Ascending aorta (tissue), 2 donors: ENCODE data around the gene CRK. TPM values are rescaled to one million over a fixed set of nuclear protein-coding genes. Genes with fewer than 3 reads are reported as not detected.
A peak's percentile ranks its signal among the peaks of the same experiment; 100 is the strongest.
"Not testable (repeated sequence)": the region's sequence is repeated elsewhere in the genome, so short reads cannot be mapped to it uniquely, and the experiment has no call there.

ENCODE experiments used
- DNase-seq, 2 donors: peaks; one replicate each; pipeline ENCODE4 v3.0.0-alpha.2; 2019; ENCODE audit warnings: low spot score in 2 of 2
- H3K27ac ChIP-seq, 2 donors: fragments of 200-600 bp; sonication (generic); one replicate each; pipeline ENCODE4 v1.5.1; 2016 to 2017; ENCODE audit warnings: mild to moderate bottlenecking in 1 of 2
- H3K27me3 ChIP-seq: fragments of 200-600 bp; sonication (generic); one replicate; pipeline ENCODE4 v1.5.1; 2017
- H3K36me3 ChIP-seq, 2 donors: fragments of 200-600 bp; sonication (generic); one replicate each; pipeline ENCODE4 v1.5.1; 2016
- H3K4me1 ChIP-seq, 2 donors: fragments of 200-600 bp; sonication (generic); one replicate each; pipeline ENCODE4 v1.5.1; 2016 to 2017; ENCODE audit warnings: mild to moderate bottlenecking in 1 of 2
- H3K4me3 ChIP-seq, 2 donors: fragments of 200-600 bp; sonication (generic); one replicate each; pipeline ENCODE4 v1.5.1; 2016 to 2017; ENCODE audit warnings: mild to moderate bottlenecking in 1 of 2
- H3K9me3 ChIP-seq, 2 donors: fragments of 200-600 bp; sonication (generic); one replicate each; pipeline ENCODE4 v1.5.1; 2016
- CTCF ChIP-seq, 3 experiments: fragments of 200-600 bp in 2 of 3; fragments of 450-650 bp in 1 of 3; sonication (generic) in 2 of 3; IDR thresholded peaks; one replicate each; pipeline ENCODE4 v1.5.1; 2016 to 2019; ENCODE audit warnings: antibody characterized with exemption in 3 of 3, mild to moderate bottlenecking in 1 of 3, moderate library complexity in 1 of 3
- intact Hi-C: fragments of 100-400 bp; cut with DNase I; formaldehyde crosslinking; loops from one replicate; pipeline ENCODE4 v1.15.1; 2023
- total RNA-seq: library from RNA; depleted of rRNA; stranded (reverse); fragments of >200 nt; gene quantifications from one replicate; pipeline ENCODE4 v1.1.0, GENCODE V29; 2016

CRK gene
- total RNA-seq, 1 donor from 2014 or later = 83.4 TPM

DNA sequence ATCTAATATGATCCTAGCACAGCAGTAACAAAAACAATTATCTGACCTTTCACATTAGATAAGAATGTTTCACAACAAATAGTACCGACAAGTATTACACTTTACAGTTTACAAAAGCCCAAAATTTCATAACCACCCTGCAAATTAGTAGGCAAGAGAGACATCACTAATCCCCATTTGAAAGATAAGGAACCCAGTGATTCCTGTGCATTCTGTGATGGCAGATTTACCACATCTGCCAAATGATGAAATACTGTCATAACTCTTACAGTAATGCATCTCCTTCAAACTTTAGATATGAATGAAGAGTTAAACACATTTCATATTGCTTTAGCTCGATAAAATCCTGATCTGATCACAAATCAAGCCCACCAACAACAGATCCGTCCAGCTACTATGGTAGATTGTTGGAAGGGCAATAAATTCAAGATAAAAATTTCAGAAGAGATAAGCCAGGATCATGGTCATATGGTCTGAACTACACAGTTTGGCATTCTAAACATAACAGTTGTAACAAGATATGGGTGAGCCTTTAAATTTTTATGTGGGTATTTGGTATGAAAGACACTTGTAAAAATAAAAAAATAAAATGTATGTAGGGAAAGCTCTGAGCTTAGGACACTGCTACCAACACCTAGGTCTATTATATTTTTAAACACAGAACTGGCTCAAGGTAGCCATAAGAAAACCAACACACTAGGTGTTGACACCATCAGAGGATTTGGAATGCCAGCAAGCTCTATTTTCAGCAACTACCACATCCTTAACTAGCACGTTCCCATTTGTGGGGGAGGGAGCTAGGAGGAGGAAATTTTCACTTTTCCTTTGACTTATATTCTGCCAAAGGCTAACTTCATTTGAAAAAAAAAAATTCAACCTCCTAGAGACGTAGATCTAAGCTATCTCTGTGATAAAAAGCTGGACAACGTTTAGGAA is 65.3 kb downstream of the CRK start:
- Histone ChIP-seq H3K9me3 (no peaks in the 10 kb centered on the region), H3K36me3 (no peaks in the 10 kb centered on the region), H3K27me3 (no peaks in the 10 kb centered on the region), H3K4me3 (peak overlapping the region in 1 of 2 donors; percentile 10), H3K27ac (peak overlapping the region; percentile 31 to 73), H3K4me1 (peaks cover 13 to 71% of the 10 kb centered on the region in 2 donors)
- TF ChIP-seq CTCF (IDR thresholded peaks at IDR 0.05) = no peak
- intact Hi-C loops = no loop called here
- DNase-seq = no peak

DNA sequence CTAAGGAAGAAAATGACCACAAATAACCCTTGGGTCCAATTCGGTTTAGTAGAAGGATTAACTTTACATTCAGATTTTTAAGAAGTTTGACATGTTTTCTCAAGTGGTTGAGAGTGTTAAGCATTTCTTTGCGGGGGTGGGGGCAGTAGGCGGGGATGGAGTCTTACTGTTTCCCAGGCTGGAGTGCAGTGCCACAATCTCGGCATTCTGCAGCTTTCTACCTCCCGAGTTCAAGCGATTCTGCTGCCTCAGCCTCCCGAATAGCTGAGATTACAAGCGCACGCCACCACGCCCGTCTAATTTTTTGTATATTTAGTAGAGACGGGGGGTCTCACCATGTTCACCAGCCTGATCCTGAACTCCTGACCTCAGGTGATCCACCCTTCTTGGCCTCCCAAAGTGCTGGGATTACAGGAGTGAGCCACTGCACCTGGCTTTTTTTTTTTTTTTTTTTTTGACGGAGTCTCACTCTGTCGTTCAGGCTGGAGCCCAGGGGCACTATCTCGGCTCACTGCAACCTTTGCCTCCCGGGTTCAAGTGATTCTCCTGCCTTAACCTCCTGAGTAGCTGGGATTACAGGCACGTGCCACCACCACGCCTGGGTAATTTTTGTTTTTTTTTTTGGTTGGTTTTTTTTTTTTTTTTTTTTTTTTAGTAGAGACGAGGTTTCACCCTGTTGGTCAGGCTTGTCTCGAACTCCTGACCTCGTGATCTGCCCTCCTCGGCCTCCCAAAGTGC is 68.4 kb downstream of the CRK start:
- intact Hi-C loops, H3K36me3 ChIP-seq, H3K9me3 ChIP-seq, H3K27ac ChIP-seq, H3K27me3 ChIP-seq, H3K4me3 ChIP-seq, DNase-seq: not testable (repeated sequence)
- peaks cover 16 to 77% of the 10 kb centered on the region in 2 donors for H3K4me1 ChIP-seq

DNA sequence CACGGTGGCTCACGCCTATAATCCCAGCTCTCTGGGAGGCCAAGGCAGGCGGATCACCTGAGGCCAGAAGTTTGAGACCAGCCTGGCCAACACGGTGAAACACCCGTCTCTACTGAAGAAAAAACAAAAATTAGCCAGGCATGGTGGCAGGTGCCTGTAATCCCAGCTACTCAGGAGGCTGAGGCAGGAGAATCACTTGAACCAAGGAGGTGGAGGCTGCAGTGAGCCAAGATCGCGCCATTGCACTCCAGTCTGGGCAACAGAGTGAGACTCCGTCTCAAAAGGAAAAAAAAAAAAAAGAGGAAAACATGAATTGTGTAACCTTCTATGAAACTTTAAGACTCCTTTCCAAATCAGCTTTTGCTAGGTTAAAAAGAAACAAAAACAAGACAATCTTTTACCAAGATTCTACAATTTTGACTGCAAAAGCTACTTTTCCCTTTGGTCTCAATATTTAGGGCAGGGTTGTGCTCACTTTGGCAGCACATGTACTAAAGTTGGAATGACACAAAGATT is 69.3 kb downstream of the CRK start:
- H3K9me3 ChIP-seq, intact Hi-C loops, H3K4me3 ChIP-seq, H3K36me3 ChIP-seq, DNase-seq, H3K27ac ChIP-seq, H3K27me3 ChIP-seq: not testable (repeated sequence)
- H3K4me1 ChIP-seq = peaks cover 13 to 73% of the 10 kb centered on the region in 2 donors

GRCh38 chr17:1386265-1386664 is 69.8 kb downstream of the CRK start:
- intact Hi-C loops = no loop called here
- H3K4me3 ChIP-seq = no peak overlapping the region
- H3K9me3 ChIP-seq = no peaks in the 10 kb centered on the region
- TF ChIP-seq CTCF (IDR thresholded peaks at IDR 0.05) = no peak
- no peak for DNase-seq
- H3K4me1 ChIP-seq = peaks cover 17 to 73% of the 10 kb centered on the region in 2 donors
- H3K27ac ChIP-seq = no peak overlapping the region
- H3K36me3 ChIP-seq = no peaks in the 10 kb centered on the region
- no peaks in the 10 kb centered on the region for H3K27me3 ChIP-seq

- Histone ChIP-seq H3K4me3 (no peak overlapping the region), H3K9me3 (no peaks in the 10 kb centered on the region), H3K27me3 (no peaks in the 10 kb centered on the region), H3K36me3 (no peaks in the 10 kb centered on the region), H3K4me1 (peaks cover 20 to 74% of the 10 kb centered on the region in 2 donors), H3K27ac (no peak overlapping the region)
- DNase-seq = no peak
- no peak for TF ChIP-seq CTCF (IDR thresholded peaks at IDR 0.05)
- intact Hi-C loops = no loop called here
These were observed 70.2 kb downstream of the CRK start for GRCh38 chr17:1385861-1386260.

DNA sequence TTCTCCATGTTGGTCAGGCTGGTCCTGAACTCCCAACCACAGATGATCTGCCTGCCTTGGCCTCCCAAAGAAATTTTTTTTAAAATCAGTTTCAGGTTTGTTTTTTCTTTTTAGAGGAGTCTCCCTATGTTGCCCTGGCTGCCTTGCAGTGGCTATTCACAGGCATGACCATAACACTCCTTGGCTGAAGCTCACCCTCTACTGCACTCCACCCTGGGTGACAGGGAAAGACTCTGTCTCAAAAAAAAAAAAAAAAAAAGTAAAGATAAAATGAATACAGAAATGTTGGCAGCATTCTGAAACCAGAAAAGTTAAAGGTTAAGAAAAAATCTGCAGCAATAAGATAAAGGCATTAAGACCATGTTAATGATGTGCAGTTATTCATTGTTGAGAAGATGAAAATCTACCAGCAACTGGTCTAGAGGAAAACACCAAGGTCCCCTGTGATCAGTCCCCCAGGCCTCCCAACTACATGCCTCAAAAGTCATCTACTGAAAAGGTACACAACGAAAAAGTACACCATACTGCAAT is 71.1 kb downstream of the CRK start:
- peaks cover 16 to 75% of the 10 kb centered on the region in 2 donors for H3K4me1 ChIP-seq
- intact Hi-C loops = no loop called here

More for the DNA sequence above, 71.1 kb downstream of the CRK start:
- Histone ChIP-seq H3K27ac (peak overlapping the region in 1 of 2 donors; percentile 72), H3K9me3 (no peaks in the 10 kb centered on the region), H3K4me3 (no peak overlapping the region), H3K27me3 (no peaks in the 10 kb centered on the region), H3K36me3 (no peaks in the 10 kb centered on the region)
- DNase-seq = no peak
- TF ChIP-seq CTCF (IDR thresholded peaks at IDR 0.05) = no peak
